Subcutaneous adipose tissue (tissue), 4 donors: ENCODE measurements around the gene SKAP1. TPM values are rescaled to one million over a fixed set of nuclear protein-coding genes. Genes with fewer than 3 reads are reported as not detected.

Source experiments
- total RNA-seq, 4 donors: library from RNA; depleted of rRNA; stranded (reverse); fragments of >200 nt; gene quantifications; one replicate each; pipeline ENCODE4 v1.1.0, GENCODE V29; 2016
- TF ChIP-seq, protein P1 (sequence below): fragments of 450-650 bp; IDR thresholded peaks from one replicate; pipeline ENCODE4 v1.5.1; 2016; ENCODE audit warnings: low read depth, mild to moderate bottlenecking, control low read depth, antibody characterized with exemption, moderate library complexity

The SKAP1 gene
- total RNA-seq, 4 donors from 2014 or later, result 2.5 to 3.9 (median 3.1) TPM; not detected in 1

DNA sequence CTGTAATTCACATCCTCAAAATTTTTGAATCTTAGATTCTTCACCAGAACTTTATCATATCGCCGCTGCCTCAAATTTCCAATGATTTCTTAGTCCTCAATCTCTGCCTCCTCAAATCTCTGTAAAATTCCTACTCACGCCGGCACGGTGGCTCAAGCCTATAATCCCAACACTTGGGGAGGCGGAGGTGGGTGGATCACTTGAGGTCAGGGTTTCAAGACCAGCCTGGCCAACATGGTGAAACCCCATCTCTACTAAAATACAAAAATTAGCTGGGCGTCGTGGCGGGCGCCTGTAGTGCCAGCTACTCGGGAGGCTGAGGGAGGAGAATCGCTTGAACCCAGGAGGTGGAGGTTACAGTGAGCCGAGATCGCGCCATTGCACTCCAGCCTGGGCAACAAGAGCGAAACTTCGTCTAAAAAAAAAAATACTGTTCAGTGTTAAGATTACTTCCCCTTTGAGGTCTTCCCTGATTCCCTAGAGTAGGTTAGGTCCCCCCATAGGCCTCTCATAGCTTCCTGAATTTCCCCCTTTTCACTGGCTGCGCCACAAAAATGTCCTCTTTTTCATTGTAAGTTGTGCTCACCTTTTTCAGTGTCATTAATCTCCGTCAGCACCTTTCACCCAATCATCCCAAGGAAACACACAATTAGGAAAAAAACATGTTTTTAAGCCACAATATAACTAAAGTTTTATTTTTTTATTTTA lies 327.8 kb downstream of the SKAP1 start:
- TF ChIP-seq, protein P1, sequence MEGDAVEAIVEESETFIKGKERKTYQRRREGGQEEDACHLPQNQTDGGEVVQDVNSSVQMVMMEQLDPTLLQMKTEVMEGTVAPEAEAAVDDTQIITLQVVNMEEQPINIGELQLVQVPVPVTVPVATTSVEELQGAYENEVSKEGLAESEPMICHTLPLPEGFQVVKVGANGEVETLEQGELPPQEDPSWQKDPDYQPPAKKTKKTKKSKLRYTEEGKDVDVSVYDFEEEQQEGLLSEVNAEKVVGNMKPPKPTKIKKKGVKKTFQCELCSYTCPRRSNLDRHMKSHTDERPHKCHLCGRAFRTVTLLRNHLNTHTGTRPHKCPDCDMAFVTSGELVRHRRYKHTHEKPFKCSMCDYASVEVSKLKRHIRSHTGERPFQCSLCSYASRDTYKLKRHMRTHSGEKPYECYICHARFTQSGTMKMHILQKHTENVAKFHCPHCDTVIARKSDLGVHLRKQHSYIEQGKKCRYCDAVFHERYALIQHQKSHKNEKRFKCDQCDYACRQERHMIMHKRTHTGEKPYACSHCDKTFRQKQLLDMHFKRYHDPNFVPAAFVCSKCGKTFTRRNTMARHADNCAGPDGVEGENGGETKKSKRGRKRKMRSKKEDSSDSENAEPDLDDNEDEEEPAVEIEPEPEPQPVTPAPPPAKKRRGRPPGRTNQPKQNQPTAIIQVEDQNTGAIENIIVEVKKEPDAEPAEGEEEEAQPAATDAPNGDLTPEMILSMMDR, result no peak

DNA sequence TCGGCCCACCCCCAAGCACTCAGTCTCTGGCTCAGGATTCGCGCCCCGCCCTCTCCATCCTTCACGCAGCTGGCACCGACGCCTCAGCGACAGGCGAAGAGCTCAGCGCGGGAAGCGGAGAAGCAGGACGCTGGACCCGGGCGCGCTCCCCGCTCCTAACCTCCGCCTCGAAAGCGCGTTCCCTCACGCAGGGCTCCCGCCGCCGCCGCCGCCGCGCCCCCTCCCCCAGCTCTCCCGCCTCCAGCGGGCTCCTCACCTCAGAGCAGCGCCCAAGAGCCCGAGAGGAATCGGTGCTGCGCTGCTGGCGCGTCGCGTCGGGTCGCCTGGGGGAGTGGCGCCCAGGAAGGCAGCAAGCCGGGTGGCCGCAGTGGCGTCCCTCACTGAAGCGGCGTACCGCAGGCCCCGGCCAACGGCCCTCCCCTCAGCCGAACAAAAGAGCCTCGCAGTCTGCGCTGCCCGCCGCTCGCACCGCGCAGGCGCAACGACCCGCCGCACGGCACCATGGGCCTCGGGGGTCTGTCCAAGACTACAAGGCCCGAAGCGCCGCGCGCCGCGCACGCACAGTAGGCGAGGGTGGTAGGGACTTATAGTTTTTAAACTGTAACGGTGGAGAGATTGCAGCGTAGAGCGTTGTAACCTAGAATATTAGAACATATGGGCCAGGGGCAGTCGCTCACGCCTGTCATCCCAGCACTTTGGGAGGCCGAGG lies 328.8 kb downstream of the SKAP1 start, which contains the start of gene CBX1:
TSS of gene CBX1 (minus strand) at position 467 of the 709 bp plus-strand sequence. CDS start 24,474 bp downstream, outside the sequence.
- TF ChIP-seq, protein P1, result no peak

DNA sequence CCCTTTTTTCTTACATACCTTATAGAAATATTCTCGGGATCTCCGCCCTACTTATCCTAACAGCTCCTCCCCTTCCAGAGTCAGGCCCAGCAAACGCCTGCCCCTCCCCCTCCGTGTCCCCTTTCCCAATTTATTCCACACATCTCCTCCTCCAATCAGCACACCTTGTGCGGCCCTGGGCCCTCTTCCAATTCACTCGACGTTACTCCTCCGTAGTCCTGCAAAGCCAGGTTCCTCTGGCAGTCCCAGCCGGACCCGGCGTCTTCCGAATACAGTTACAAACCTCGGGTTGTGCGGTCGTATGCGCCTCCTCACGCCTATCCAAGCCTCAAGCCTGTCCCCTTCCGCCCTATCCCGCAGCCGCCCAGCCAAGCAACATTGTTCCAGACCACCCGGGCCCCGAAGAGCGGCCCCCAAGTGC lies 329.4 kb downstream of the SKAP1 start:
- TF ChIP-seq, protein P1, result no peak

DNA sequence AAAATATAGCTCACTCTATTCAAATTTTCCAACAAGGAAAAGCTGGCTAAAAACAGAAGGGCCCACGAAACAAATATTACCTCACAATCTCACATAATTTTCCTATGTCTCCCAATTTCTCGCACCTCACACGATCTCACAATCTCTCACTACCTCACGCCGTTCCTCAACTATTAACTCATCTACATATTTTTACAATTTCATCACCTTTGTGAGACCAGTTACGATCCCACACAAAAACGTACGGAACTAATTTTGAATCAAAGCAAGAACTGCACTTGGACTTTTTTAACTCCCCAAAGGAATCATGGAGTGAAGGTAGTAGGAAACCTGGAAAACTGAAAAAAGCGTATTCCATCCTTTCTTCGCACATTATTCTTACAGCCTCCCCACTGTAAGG lies 329.9 kb downstream of the SKAP1 start:
- TF ChIP-seq, protein P1, result no peak

DNA sequence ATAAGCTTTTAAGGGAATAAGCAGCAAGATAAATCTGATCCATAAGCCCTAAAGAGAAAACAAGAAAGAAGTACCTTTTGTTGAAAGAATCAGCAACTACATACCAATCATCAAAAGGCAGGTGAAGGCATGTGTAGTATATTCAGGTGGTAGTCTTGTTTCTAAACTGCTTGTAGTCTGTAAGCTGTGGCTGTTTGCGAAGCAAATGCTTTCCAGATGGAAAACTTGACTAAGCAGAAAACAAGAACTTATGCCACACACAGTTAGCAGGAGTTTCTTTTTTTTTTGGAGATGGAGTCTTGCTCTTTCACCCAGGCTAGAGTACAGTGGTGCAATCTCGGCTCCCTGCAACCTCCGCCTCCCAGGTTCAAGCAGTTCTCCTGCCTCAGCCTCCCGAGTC lies 334.4 kb downstream of the SKAP1 start:
- TF ChIP-seq, protein P1, result no peak

DNA sequence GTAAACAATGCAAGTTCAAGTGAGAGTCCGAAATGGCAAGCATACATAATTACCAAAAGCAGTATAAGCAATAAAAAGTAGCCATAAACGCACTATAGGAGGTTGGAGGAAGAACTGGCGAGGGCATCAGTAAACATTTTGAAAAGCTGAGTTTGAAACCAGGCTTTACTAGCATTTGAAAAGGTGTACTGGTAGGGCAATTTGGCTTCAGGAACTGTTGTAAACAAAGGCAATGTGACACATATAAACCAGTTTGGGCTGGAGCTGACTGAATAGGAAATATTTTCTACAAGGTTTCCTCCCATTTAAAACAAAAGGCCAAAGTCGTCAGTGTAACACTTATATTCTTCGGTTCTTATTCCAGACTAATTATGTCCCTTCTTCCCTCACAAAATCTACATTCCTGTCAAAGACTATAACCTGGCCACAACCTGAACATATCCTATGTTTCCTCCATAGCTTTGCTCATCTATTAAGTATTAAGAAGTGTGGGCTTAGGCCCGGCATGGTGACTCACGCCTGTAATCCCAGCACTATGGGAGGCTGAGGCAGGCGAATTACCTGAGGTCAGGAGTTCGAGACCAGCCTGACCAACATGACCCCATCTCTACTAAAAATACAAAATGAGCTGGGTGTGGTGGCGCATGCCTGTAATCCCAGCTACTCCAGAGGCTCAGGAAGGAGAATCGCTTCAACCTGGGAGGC lies 336.5 kb downstream of the SKAP1 start:
- TF ChIP-seq, protein P1, result no peak

DNA sequence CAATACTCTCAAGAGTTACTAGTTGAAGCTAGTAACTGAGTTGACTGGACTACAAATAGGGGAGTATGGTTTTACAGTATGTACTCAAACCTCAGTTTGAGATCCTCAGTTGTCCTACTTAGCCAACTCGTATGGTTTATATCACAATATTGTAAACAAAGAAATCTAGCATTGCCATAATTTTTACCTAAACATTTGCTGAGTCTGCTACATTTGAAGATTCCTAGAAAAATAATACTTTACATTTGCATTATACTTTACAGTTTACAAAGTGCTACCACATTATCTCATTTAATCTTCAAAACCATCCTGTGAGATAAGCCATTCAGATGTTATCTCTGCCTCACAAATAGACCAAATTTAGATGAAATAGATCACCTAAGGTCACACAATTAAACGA lies 345.1 kb downstream of the SKAP1 start:
- TF ChIP-seq, protein P1, result no peak
